MCF 10A (cell line): ENCODE results near the gene MC3R. TPM values are rescaled to one million over a fixed set of nuclear protein-coding genes. Genes with fewer than 3 reads are reported as not detected.

ENCODE experiments used
- BruUV-seq: library from RNA; stranded (reverse); fragments of 400-500 nt; replicated peaks from 2 replicates; lab custom pipeline; 2021; lab: Mats Ljungman, UMichigan
- CTCF ChIA-PET: fragments of 300-600 bp; sonication (Branson Sonifier 250); formaldehyde crosslinking; extraction: SDS; loops from one replicate; lab custom pipeline; 2021; ENCODE audit warnings: antibody characterized with exemption, inconsistent platforms; lab: Yijun Ruan, JAX
- POLR2A ChIA-PET: fragments of 300-600, 350-650 bp; sonication (Branson Sonifier 250); formaldehyde crosslinking; extraction: SDS; loops from one replicate; lab custom pipeline; 2020; ENCODE audit warnings: antibody characterized with exemption, inconsistent platforms; lab: Yijun Ruan, JAX
- DNase-seq: peaks from one replicate; pipeline ENCODE4 v3.0.0-alpha.2; 2018; ENCODE audit not compliant: unreplicated experiment
- H3K27ac Mint-ChIP-seq: one replicate; pipeline ENCODE4 v1.8.0; 2022; ENCODE audit warnings: mild to moderate bottlenecking, low read depth, mixed read lengths; ENCODE audit not compliant: unreplicated experiment
- H3K27me3 Mint-ChIP-seq: one replicate; pipeline ENCODE4 v1.8.0; 2022; ENCODE audit warnings: mixed read lengths; ENCODE audit not compliant: insufficient read depth, unreplicated experiment
- H3K36me3 Mint-ChIP-seq: one replicate; pipeline ENCODE4 v1.8.0; 2022; ENCODE audit warnings: mild to moderate bottlenecking, moderate library complexity, mixed read lengths; ENCODE audit not compliant: insufficient read depth, unreplicated experiment
- H3K4me1 Mint-ChIP-seq: one replicate; pipeline ENCODE4 v1.8.0; 2022; ENCODE audit warnings: mixed read lengths; ENCODE audit not compliant: insufficient read depth, unreplicated experiment
- H3K4me3 Mint-ChIP-seq: one replicate; pipeline ENCODE4 v1.8.0; 2022; ENCODE audit warnings: mild to moderate bottlenecking, moderate library complexity, mixed read lengths; ENCODE audit not compliant: unreplicated experiment
- H3K9me3 Mint-ChIP-seq: one replicate; pipeline ENCODE4 v1.8.0; 2022; ENCODE audit warnings: mixed read lengths; ENCODE audit not compliant: unreplicated experiment
- CTCF ChIP-seq: fragments of 200-600 bp; IDR thresholded peaks from one replicate; pipeline ENCODE4 v1.8.0; 2022; ENCODE audit warnings: antibody characterized with exemption, mild to moderate bottlenecking; ENCODE audit not compliant: unreplicated experiment
- intact Hi-C: fragments of 100-400 bp; cut with micrococcal nuclease; formaldehyde crosslinking; loops from 2 replicates; pipeline ENCODE4 v1.14.1; 2022
- total RNA-seq: library from RNA; stranded (reverse); gene quantifications from 2 replicates; pipeline ENCODE4 v1.2.3, GENCODE V29; 2022

The MC3R gene
- total RNA-seq, 1 experiment from 2014 or later = not detected

GRCh38 chr20:56211051-56211450 lies 37.5 kb upstream of the MC3R start:
- ChIA-PET CTCF (interaction anchor here (0.7 to 1.7 kb wide), 2 partner anchors 37 to 320 kb away, joined by 3 to 4 read pairs; partner anchors contain the start of gene MC3R), POLR2A (no interaction called here)
- Mint-ChIP-seq H3K36me3 (no peaks in the 10 kb centered on the region), H3K27me3 (no peaks in the 10 kb centered on the region), H3K4me1 (no peaks in the 10 kb centered on the region), H3K27ac (no peak overlapping the region), H3K4me3 (no peak overlapping the region), H3K9me3 (no peaks in the 10 kb centered on the region)
- intact Hi-C loops = no loop called here
- DNase-seq = no peak
- BruUV-seq = no TSS peak
- TF ChIP-seq CTCF = no peak

GRCh38 chr20:56212091-56212490 lies 36.4 kb upstream of the MC3R start:
- no peak for DNase-seq
- intact Hi-C loops = no loop called here
- H3K27ac Mint-ChIP-seq = no peak overlapping the region
- no peak overlapping the region for H3K4me3 Mint-ChIP-seq
- ChIA-PET CTCF (interaction anchor here (0.6 to 1.1 kb wide), 4 partner anchors 10 to 231 kb away, joined by 3 read pairs; partner anchors contain the start of gene MC3R), POLR2A (no interaction called here)
- H3K9me3 Mint-ChIP-seq = no peaks in the 10 kb centered on the region
- BruUV-seq = no TSS peak
- TF ChIP-seq CTCF = no peak
- H3K36me3 Mint-ChIP-seq = no peaks in the 10 kb centered on the region
- H3K27me3 Mint-ChIP-seq = no peaks in the 10 kb centered on the region
- H3K4me1 Mint-ChIP-seq = no peaks in the 10 kb centered on the region

GRCh38 chr20:56213321-56213720 lies 35.2 kb upstream of the MC3R start:
- TF ChIP-seq CTCF = no peak
- Mint-ChIP-seq H3K9me3 (no peaks in the 10 kb centered on the region), H3K27me3 (no peaks in the 10 kb centered on the region), H3K36me3 (no peaks in the 10 kb centered on the region), H3K4me3 (no peak overlapping the region), H3K27ac (no peak overlapping the region), H3K4me1 (no peaks in the 10 kb centered on the region)
- DNase-seq = no peak
- BruUV-seq = no TSS peak
- intact Hi-C loops = no loop called here
- ChIA-PET CTCF (interaction anchor here (1.1 to 9.1 kb wide), 3 partner anchors 12 to 35 kb away, joined by 3 to 89 read pairs (median 4); partner anchors contain the start of gene MC3R), POLR2A (no interaction called here)

- H3K4me3 Mint-ChIP-seq = no peak overlapping the region
- no peak overlapping the region for H3K27ac Mint-ChIP-seq
- ChIA-PET POLR2A (no interaction called here), CTCF (interaction anchor here (0.6 to 9.1 kb wide), 7 partner anchors 13 to 185 kb away, joined by 3 to 89 read pairs (median 4); partner anchors contain the start of gene MC3R)
- TF ChIP-seq CTCF = no peak
- no peaks in the 10 kb centered on the region for H3K27me3 Mint-ChIP-seq
- no TSS peak for BruUV-seq
- intact Hi-C loops = no loop called here
- no peaks in the 10 kb centered on the region for H3K36me3 Mint-ChIP-seq
- H3K9me3 Mint-ChIP-seq = peaks cover 7% of the 10 kb centered on the region
- no peaks in the 10 kb centered on the region for H3K4me1 Mint-ChIP-seq
- DNase-seq = no peak
Observed at GRCh38 chr20:56215115-56215514, 33.4 kb upstream of the MC3R start.
